NB4 (cell line): ENCODE measurements around the gene DICER1.
A peak's percentile ranks its signal among the peaks of the same experiment; 100 is the strongest.
"Not testable (repeated sequence)": the region's sequence is repeated elsewhere in the genome, so short reads cannot be mapped to it uniquely, and the experiment has no call there.

Experiments used
- DNase-seq: peaks from one replicate; pipeline ENCODE4 v3.0.0; 2010; ENCODE audit warnings: low read depth
- H3K4me3 ChIP-seq: one replicate; pipeline ENCODE4 v1.5.1; 2011; ENCODE audit warnings: mild to moderate bottlenecking, low read depth, low read length, moderate library complexity
- CTCF ChIP-seq: IDR thresholded peaks from one replicate; pipeline ENCODE4 v1.5.1; 2012; ENCODE audit warnings: low read depth, low read length
- MYC ChIP-seq: IDR thresholded peaks from 2 replicates; pipeline ENCODE4 v1.6.1; 2011; ENCODE audit warnings: low read depth, low read length
- POLR2A ChIP-seq: IDR thresholded peaks from 2 replicates; pipeline ENCODE4 v1.6.1; 2011; ENCODE audit warnings: mild to moderate bottlenecking; ENCODE audit not compliant: insufficient read length; ENCODE audit errors: extremely low read depth
- TF ChIP-seq, protein P1 (sequence below): IDR thresholded peaks from 2 replicates; pipeline ENCODE4 v1.6.1; 2011; ENCODE audit warnings: low read depth, low read length

Gene DICER1

DNA sequence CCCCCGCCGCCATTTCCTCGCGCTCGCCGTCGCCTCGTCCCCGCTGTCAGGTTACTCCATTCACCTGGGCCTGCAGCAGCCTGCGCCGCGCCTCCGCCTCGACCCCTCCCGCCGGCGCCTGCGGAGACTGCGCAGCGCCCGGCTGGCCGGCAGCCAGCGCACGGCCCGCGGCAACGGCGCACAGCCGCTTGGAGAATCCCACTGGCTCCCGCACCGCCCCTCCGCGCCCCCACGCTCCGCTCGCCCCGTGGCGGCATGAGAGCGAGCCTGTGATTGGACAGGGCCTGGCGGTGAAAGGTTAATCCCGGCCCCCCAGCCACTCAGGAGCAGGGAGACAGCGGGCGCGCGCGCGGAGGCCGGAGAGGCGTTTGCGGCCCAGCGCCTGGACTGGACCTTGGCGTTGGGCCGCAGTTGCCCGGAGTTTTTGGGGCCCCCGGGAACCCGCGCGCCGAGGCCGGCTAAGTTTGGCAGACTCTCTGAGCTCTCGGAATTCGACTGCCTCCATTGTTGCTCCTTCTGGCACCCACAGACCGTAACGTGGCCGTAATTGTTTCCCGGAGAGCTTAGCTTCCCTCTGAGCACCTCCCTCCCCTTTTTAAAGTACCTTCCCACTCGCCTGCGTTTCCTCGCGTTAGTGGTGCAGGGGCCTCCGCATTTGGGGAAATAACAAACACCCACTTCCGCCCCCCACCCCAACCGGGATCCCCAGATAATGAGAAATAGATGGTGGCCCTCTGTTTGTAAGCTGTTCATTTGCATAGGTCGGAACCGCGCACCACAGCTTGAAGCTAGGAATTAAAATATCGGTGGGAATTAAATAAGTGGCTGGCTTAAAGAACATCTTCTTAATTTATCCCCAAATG, at the start of gene DICER1:
TSS of gene DICER1 (minus strand) at position 203 of the 863 bp plus-strand sequence. CDS start 24,071 bp downstream, outside the sequence.
- peak within 1 kb of the TSS; percentile 80 for H3K4me3 ChIP-seq
- peak; percentile 92 for DNase-seq
- TF ChIP-seq, protein P1, sequence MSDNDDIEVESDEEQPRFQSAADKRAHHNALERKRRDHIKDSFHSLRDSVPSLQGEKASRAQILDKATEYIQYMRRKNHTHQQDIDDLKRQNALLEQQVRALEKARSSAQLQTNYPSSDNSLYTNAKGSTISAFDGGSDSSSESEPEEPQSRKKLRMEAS, result no peak
- TF ChIP-seq MYC (peak; percentile 45), POLR2A (peak; percentile 56), CTCF (no peak)

- TF ChIP-seq CTCF (no peak), MYC (no peak), POLR2A (no peak)
- TF ChIP-seq, protein P1, result no peak
- DNase-seq, result no peak
- H3K4me3 ChIP-seq, result no peak overlapping the region
These were observed 49.2 kb upstream of the DICER1 start for GRCh38 chr14:95206534-95206933.

DNA sequence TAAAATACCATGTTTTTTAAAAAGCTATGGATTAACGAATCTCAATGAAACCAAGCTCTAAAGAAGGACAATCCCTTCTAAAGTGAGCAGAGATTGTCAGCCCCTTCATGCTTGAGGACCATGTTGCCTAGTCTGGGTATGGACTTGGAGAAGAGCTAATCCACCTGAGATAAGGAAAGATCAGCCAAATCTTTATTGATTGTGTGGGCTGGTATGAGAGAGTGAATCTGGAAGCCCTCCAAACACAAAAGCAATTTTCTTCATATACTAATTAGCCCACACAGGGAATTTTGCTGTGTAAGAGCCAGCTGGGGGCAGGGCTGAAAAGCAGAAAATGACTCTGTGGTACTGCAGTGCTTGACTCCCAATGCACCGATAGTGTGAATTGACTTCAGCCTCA, 47.4 kb upstream of the DICER1 start:
- no peak for DNase-seq
- TF ChIP-seq, protein P1, result no peak
- no peak for TF ChIP-seq CTCF
- TF ChIP-seq MYC, result no peak
- TF ChIP-seq POLR2A, result no peak
- H3K4me3 ChIP-seq, result no peak overlapping the region

GRCh38 chr14:95201745-95202144, 44.4 kb upstream of the DICER1 start:
- not testable (repeated sequence) for DNase-seq

GRCh38 chr14:95200404-95200803, 43.1 kb upstream of the DICER1 start:
- DNase-seq, result no peak
- TF ChIP-seq CTCF (no peak), MYC (no peak), POLR2A (no peak)
- TF ChIP-seq, protein P1, result no peak

More at GRCh38 chr14:95201745-95202144, 44.4 kb upstream of the DICER1 start:
- H3K4me3 ChIP-seq, result not testable (repeated sequence)

DNA sequence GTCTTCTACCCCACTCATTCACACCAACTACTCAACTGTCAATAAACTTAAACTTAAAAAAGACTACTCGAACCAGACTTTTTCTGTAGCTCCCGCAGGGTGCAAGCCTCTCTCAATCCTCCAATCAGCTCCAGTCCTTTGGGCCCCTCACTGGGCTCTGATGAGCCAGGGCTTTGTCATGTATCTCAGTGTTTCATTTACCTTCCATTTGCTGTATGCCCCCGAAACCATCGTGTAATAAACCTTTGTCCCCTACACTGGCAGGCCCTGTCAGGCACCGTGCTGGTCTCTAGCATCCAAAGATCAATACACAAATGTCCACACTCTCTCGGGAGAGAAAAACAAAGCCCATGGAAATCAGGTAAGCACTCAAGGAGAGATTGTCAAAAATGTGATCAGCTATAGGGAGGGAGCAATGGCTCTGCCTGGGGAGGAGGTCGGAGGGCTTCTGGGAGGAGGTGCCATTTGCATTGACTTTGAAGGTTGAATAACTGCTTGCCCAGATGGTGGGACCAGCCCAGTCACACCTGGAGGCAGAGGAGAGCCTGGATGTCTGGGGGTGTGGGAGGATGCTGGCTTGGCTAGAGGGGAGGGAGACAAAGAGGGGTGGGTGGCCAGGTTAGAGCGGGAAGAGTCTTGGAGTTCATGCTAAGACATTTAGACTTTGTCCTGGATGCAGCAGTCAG, 42.1 kb upstream of the DICER1 start:
- no peak for DNase-seq
- no peak overlapping the region for H3K4me3 ChIP-seq
- TF ChIP-seq POLR2A, result no peak
- TF ChIP-seq MYC, result no peak
- TF ChIP-seq, protein P1, result no peak
- no peak for TF ChIP-seq CTCF

More at GRCh38 chr14:95200404-95200803, 43.1 kb upstream of the DICER1 start:
- no peak overlapping the region for H3K4me3 ChIP-seq
